ENCODE data around the gene RNF212. TPM values are rescaled to one million over a fixed set of nuclear protein-coding genes. Genes with fewer than 3 reads are reported as not detected.

Gene RNF212
- total RNA-seq, 1 donor from 2014 or later: 6.9 TPM

DNA sequence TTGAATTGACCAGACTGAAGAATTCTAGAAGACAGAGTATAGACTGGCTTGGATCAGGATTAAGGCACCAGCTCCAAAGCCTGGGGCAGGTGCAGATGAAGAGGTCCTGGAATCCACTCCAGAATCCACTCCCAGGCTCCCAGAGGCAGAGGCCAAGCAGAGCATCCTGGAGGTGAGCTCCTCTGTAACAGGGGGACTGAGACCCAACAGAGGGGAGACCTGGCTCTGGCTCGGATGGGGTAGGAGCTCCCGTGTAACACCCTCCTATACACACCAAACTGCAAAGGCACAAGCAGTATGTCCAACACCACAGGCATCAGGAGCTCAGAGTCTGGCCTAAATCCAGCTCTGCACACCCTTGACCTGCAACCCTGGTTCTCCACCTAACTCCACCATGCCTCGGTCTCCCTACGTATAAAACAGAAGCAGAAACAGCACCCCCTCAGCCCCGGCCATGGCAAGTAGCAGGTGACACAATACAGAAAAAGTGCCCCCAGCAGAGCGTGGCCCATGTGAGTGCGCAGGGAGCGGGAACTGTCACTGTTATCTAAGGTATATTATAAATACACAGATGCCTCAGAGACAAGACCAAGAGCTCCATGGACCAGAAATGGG lies 14.9 kb downstream of the RNF212 start:
- Histone ChIP-seq H3K4me3 (no peak overlapping the region), H3K27me3 (no peaks in the 10 kb centered on the region), H3K4me1 (no peaks in the 10 kb centered on the region), H3K27ac (no peak overlapping the region), H3K9me3 (no peaks in the 10 kb centered on the region), H3K36me3 (no peaks in the 10 kb centered on the region)
- intact Hi-C loops (cut with DNase I): no loop called here
- ATAC-seq (no peak), DNase-seq (peak; percentile 33)
- TF ChIP-seq, protein P1, sequence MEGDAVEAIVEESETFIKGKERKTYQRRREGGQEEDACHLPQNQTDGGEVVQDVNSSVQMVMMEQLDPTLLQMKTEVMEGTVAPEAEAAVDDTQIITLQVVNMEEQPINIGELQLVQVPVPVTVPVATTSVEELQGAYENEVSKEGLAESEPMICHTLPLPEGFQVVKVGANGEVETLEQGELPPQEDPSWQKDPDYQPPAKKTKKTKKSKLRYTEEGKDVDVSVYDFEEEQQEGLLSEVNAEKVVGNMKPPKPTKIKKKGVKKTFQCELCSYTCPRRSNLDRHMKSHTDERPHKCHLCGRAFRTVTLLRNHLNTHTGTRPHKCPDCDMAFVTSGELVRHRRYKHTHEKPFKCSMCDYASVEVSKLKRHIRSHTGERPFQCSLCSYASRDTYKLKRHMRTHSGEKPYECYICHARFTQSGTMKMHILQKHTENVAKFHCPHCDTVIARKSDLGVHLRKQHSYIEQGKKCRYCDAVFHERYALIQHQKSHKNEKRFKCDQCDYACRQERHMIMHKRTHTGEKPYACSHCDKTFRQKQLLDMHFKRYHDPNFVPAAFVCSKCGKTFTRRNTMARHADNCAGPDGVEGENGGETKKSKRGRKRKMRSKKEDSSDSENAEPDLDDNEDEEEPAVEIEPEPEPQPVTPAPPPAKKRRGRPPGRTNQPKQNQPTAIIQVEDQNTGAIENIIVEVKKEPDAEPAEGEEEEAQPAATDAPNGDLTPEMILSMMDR (IDR thresholded peaks at IDR 0.05): no peak

DNA sequence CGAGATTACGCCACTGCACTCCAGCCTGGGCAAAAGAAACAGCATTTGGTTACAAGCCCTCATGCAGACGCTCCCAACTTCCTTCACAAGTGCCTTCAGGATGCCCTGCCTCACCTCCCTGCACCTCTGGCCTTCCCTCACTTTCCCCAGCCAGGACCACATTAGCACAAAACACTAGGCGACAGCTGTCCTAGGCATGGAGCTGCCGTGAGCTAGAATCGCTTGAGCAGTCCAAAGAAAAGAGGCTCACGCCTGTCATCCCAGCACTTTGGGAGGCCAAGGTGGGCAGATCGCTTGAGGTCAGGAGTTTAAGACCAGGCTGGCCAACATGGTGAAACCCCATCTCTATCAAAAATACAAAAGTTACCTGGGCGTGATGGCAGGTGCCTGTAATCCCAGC lies 15.8 kb downstream of the RNF212 start:
- Histone ChIP-seq H3K36me3 (no peaks in the 10 kb centered on the region), H3K27me3 (no peaks in the 10 kb centered on the region), H3K4me1 (no peaks in the 10 kb centered on the region), H3K27ac (no peak overlapping the region), H3K4me3 (no peak overlapping the region), H3K9me3 (no peaks in the 10 kb centered on the region)
- no peak for ATAC-seq
- DNase-seq: peak; percentile 21
- intact Hi-C loops (cut with DNase I): no loop called here
- TF ChIP-seq, protein P1 (IDR thresholded peaks at IDR 0.05): no peak

DNA sequence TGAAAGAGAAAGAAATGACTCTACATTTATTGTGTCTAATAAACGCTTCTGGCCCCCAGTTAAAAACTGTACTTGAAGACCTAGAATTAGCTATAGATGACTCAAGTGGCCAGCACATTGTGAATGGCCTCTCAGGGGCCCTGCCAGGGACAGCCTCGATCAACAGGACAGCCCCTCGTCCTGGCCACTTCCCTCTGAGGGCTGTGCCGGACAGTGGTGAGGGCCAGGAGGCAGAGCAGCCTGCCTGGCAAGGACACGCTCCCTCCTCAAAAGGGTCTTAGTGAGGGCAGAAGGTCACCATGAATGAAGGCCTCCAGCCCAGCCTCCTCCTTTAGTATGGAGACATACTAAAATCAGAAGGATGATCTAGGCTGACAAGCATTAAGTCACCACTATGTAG lies 16.5 kb downstream of the RNF212 start:
- Histone ChIP-seq H3K27ac (no peak overlapping the region), H3K27me3 (no peaks in the 10 kb centered on the region), H3K4me3 (no peak overlapping the region), H3K9me3 (no peaks in the 10 kb centered on the region), H3K36me3 (no peaks in the 10 kb centered on the region), H3K4me1 (no peaks in the 10 kb centered on the region)
- intact Hi-C loops (cut with DNase I): no loop called here
- TF ChIP-seq, protein P1 (IDR thresholded peaks at IDR 0.05): no peak
- DNase-seq: no peak
- no peak for ATAC-seq

DNA sequence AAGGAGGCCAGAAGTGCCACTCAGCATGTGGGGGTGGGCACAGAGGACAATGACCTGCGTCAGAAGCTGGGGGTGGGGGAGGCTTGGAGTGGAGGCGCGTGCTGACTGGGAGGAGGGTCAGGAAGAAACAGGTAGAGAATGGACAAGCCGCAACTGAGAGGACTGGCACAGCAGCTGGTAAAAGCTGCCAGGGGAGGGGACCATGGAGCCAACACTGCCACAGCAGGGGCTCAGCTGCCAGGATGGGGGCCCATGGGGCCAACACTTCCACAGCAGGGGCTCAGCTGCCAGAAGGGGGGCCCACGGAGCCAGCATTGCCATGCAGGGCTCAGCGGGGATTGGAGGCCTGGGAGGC lies 19.1 kb downstream of the RNF212 start:
- H3K4me1 ChIP-seq: no peaks in the 10 kb centered on the region
- H3K9me3 ChIP-seq: no peaks in the 10 kb centered on the region
- intact Hi-C loops (cut with DNase I): no loop called here
- ATAC-seq: no peak
- TF ChIP-seq, protein P1 (IDR thresholded peaks at IDR 0.05): no peak
- peak; percentile 32 for DNase-seq
- H3K27me3 ChIP-seq: no peaks in the 10 kb centered on the region
- H3K4me3 ChIP-seq: no peak overlapping the region
- H3K36me3 ChIP-seq: no peaks in the 10 kb centered on the region
- no peak overlapping the region for H3K27ac ChIP-seq

DNA sequence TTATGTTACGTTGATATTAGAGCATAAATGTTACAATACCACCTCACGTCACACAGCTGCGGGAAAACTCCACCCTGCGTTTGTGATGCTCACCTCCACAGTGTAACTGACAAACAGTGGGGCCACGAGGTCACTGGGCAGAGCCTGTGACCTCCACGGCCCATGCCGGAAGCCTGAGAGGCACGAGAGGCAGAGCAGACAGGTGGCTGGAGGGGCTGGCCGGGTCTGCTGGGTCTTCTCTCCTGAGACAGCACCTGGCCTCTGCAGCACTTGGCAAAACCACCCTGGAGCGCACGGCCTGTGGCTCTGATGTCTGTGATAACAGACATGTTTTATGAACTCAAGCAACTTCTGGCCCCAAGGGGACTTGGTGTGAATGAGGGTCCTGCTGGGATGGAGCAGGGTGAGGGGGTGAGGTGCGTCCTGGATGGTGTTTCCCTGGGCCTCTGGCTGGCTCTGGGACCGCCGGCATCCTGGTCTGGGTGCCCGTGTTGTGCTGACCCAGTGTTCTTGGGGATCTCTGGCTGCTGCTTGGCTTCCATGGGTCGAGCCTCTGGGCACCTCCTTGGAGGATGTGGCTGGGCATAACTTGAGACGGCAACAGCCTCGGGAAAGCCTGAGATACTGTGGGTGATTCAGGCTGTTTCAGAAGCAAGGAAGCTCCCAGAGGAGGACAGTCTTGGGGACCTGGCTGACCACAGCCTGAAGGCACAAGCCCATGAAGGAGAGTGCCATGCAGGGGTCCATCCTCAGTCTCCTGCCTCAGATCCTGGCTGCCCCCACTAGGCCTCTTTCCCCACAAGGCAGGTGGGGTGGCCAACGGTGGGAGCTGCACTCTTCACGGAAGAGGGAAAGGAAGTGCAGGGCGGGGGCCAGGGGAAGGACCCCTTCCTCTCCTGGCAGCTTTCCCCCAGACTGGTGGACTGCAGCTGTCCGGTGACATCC lies 19.7 kb downstream of the RNF212 start:
- no peak overlapping the region for H3K27ac ChIP-seq
- no peaks in the 10 kb centered on the region for H3K4me1 ChIP-seq
- DNase-seq (no peak), ATAC-seq (no peak)
- H3K9me3 ChIP-seq: no peaks in the 10 kb centered on the region
- intact Hi-C loops (cut with DNase I): no loop called here
- TF ChIP-seq, protein P1 (IDR thresholded peaks at IDR 0.05): no peak
- H3K36me3 ChIP-seq: no peaks in the 10 kb centered on the region
- H3K4me3 ChIP-seq: no peak overlapping the region
- no peaks in the 10 kb centered on the region for H3K27me3 ChIP-seq

All from upper lobe of right lung (tissue), 1 donor.